GM04504 (cell line): ENCODE measurements around the gene SUN1.

Experiments
- DNase-seq: peaks from one replicate; pipeline ENCODE4 v3.0.0-alpha.2; 2012; ENCODE audit warnings: low read depth

SUN1 gene

DNA sequence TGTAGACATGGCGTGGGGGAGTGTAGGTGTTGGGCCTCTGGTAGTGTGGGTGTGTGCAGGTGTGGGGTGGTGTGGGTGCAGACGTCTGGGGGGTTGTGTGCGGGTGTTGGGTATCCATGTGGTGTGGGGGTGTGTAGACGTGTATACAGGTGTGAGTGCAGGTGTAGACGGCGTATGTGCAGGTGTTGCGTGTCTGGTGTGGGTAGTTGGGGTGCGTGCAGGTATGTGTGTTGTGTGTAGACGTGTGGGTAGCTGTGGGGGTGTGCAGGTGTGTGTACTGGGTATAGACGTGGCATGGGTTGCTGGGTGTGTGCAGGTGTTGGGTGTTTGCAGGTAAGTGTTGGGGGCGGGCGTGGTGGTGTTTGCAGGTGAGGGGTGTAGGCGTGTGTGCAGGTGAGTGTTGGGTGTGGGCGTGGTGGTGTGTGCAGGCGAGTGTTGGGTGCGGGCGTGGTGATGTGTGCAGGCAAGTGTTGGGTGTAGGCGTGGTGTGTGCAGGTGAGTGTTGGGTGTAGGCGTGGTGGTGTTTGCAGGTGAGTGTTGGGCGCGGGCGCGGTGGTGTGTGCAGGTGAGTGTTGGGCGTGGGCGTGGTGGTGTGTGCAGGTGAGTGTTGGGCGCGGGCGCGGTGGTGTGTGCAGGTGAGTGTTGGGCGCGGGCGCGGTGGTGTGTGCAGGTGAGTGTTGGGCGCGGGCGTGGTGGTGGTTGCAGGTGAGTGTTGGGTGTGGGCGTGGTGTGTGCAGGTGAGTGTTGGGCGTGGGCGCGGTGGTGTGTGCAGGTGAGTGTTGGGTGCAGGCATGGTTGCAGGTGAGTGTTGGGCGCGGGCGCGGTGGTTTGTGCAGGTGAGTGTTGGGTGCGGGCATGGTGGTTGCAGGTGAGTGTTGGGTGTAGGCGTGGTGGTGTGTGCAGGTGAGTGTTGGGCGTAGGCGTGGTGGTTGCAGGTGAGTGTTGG is 60.6 kb downstream of the SUN1 start:
- DNase-seq, result no peak

DNA sequence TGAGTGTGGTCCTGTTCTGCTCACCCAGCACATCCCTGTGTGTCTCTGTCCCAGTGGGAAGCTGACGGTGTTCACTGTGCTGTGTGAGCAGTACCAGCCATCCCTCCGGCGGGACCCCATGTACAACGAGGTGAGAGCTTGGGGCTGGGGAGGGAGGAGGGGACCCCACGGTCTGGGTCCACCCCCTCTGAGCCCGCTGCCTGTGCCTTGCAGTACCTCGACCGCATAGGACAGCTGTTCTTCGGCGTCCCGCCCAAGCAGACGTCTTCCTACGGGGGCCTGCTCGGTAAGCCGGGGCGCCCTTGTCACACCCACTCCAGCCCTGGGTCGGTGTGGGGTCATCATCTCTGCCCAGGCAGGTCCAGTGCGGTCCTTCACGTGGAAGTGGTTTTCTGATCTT is 61.4 kb downstream of the SUN1 start:
- DNase-seq, result no peak

DNA sequence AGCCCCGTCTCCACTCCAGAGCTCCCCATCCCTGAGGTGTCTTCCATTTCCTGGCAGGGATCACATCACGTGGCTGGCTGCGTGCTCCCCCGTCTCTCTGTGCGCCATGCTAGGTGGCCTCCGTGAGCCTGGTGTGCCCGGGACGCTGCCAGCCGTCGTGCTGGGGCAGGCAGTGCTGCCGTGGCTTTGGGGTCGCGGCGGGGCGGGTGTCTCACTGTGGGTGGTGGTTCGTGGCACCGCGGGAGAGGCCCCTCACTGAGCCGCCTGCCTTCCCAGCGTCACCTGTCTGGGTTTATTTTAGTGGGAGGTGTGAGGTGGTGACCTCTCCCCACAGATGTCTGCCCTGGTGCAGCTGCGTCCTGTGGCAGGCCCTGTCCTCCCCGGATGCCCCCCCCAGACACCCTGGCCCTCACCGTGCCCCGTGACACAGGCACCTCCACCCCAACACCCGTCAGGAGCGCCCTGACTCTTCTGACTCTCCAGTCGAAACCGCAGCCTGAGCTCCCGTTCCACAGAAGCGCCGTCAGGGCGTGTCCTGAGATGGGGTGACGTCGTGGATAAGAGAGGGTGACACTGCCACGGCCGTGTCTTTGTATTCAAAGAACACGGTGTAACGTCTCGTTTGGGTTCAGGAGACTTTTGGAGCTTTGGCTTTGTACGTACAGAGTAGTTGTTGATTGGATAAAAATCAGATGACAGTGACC is 62.0 kb downstream of the SUN1 start:
- no peak for DNase-seq

DNA sequence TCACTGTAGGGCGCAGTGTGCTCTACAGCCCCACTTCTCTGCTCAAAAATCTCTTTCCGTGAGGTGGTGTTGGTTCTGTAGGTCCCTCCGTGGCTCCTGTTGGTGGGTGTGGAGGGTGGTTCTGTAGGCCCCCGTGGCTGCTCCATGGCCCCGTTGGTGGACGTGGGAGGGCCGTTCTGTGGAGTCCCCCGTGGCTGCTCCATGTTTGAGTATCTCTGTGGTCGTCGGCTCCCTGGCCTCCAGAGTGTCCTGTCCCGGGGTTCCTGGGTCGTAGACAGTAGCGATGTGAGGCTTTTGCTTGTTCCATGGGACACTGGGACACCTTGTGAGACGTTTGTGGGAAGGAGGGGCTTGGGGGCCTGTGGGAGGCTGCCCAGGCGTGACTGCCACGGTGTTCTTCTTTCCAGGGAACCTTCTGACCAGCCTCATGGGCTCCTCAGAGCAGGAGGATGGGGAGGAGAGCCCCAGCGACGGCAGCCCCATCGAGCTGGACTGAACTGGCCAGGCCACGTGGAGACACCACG is 62.7 kb downstream of the SUN1 start:
- DNase-seq, result no peak

DNA sequence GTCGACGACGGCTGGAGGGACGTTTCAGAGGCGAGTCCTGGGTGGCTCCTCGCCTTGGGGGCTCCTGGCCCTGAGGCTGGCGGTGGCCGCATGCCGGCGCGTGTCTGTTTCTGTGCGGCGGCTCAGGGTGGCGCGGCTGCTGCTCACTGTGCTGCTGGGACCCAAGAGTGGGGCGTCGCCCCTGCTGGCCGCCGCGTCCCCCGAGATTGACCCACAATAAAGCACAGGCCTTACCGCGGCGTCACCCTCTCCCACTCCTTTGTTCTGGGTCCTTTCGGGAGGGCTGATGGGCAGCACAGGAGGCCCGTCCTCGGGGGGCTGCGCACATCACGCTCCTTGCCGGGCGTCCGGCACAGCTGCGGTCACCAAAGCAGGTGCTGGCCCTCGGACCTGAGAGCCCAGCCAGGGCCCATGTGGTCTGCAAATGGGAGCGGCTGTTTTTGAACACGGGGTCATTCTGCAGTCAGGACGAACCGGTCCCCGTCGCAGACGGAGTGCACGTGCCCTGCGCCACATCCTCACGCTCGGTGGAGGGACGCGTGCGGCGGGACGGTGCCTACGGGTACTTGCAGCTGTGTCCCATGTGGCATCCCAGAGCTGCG is 63.3 kb downstream of the SUN1 start:
- no peak for DNase-seq

DNA sequence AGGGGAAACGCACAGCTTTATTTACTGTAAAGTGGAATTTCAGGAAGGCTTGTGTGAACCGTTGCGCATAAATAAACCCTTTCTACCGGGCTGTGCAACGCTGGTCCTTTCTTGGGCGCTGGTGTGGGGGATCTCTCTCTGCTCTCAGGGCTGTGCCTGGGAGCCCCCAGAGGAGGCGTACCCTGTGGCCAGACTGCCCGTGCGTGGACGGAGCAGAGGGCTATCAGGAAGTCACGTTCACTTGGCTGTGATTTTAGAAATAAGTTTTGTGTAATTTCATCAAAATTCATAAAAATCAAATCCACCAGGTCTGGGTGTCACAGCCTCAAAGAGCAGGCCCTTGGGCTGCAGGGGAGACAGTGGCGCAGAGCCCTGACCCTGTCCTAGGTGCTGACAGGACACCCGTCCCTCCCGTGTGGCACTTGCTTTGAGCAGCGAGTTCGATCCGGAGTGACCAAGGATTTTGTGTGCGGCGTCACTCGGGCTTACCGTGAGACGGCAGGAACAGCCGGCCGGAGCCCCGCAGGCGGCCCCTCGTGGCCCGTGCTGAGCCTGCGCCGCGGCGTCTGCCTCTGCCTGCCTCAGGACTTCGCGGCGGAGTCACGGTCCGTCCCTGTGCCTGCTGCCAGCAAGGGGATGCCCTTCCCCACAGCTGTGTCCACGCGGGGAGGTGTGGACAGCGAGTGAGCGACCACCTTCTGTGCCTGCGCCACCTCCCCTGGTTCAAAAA is 64.2 kb downstream of the SUN1 start:
- no peak for DNase-seq

DNA sequence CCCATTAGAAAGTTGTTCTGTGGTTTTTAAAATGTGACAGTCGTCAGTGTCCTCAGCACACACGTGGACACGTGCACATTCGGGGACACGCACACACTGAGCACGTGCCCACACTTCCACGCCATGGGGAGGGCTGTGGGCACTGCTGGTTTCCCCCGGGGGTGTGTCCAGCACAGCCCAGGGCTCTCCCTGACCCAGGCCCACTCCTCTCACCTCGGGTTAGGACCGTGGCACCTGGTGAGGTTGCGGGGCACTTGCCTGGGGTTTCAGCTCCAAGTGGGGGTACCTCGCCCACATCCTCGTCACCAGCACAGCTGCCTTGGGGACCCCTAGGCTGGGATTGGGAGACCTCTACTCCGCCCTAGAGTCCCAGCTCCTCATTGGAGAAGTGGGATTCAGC is 64.8 kb downstream of the SUN1 start:
- DNase-seq, result no peak

DNA sequence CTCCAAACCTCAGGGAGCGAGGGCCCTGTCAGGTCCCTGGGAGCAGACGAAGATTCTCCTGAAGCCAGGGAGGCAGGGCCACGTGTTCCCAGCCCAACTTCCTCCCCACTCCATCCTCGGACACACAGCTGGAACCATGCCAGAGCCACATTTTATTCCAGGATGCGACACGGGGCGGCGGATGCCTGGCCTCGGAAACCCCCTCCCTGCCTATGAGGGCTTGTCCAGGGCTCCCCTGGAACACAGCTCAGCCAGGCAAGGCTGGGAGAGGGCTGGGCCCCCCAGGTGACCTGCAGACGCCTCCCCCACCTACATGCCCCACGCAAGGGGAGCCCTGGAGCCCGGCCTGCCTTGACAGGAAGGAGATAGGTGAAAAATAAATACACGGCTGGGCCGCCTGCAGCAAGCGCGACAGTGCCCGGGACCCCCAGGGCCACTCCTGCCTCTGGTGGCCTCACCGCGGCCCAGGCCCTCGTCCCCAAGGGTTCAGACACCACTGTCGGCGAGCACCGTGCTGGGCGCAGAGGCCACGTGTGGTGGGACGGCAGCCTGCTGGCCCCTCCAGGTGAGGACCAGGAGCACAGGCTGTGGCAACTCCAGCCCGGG is 65.6 kb downstream of the SUN1 start:
- DNase-seq, result no peak

DNA sequence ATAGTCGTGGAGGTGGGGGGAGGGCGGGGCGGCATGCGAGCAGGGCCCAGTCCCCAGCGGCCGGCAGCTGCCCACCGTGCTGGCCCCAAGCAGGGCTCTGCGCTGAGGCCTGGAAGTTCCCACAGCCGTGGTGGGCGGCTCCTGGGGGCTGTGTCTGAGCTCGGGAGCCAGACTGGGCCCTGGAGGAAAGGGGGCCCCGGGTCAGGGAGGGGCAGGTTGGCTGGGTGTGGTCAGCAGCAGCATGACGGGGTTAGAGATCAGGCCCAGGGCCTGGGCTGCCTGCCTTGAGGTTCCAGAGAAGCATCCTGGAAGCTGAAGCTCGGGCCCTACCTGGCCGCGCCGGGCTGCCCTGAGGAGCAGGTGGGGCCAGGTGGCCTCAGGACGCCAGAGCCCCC is 66.2 kb downstream of the SUN1 start:
- no peak for DNase-seq

DNA sequence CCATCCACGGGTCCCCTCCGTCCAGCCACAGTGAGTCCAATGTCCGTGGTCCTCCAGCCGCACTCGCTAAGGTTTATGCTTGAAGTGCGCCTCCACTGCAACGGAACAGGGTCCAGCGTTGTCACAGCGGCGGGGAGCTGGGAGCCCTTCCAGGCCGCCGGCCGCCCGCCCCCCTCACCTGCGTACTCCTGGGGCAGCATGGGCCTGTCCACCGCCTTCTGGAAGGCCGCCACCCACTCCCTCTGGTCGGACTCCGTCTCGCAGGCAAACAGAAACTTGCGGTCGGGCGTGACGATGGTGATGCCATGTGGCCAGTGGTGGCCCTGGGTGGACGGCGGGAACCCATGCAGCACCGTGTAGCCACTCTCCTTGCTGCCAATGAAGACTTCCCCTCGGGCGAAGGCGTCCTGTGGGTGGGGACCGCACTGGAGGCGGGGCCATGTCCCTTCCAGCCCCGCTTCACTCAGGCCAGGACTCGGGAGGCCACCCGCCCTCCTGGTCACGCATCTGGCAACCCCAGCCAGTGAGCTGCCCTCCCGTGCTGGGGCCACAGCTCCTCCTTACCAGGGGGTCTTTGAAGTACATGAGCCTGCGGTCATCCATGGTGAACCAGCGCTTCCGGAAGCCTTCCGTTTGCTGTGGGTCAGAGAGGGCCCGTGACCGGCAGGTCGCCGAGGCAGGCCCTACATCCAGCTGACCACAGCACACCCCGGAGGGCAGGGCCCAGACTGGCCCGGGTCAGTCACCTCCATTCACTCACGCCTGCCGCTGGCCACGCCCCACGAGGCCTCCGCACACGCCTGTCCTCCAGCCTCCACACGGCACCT is 66.8 kb downstream of the SUN1 start:
- DNase-seq, result no peak

DNA sequence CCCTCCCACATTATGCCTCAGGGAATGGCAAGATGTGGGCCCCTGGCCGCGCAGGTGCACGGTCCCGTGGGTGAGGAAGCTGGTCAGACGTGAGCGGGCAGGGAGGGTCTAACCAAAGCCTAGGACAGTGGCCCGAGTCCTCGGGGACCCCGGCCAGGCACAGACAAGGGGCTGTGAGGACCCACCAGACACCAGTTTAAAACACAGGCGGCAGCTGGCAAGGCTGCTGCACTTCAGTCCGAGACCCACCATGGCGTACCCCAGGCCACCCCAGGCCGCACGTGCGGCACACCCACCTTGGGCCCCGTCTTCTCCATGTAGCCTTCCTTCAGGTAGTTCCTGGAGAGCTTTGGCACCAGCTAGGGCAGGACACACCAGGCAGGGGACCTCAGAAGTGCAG is 67.5 kb downstream of the SUN1 start:
- no peak for DNase-seq

DNA sequence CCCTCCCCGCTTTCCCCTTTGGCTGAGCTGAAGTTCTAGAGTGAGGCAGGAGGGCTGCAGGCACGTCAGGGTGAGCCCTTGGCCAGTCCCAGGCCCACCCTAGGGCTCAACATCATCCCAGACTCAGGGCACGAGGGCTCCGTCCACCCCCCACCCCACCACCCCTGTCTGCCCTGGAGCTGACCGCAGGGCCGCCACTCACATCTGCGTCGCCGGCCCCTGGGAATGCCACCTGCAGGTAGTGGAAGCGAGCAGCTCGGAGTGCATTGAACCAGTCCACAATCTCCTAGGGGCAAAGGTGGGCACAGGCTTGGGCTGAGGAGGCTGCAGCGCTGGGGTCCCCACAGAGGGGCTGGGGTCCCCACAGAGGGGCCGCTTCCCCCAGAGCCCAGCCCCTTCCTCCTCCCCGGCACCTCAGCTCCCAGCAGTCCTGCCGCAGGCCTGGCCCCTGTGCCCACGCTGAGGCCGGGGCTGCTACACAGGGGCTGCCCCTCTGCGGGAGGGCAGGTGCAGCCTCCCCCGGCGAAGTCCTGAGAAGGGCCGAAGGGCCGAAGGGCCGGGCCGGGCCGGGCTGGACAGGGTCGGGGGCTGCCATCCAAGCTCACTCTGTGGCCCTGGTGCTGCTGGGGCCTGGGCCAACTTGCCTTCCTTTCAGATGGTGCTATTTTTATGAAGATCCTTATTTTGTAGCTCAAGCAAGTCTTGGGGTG is 68.2 kb downstream of the SUN1 start:
- no peak for DNase-seq

DNA sequence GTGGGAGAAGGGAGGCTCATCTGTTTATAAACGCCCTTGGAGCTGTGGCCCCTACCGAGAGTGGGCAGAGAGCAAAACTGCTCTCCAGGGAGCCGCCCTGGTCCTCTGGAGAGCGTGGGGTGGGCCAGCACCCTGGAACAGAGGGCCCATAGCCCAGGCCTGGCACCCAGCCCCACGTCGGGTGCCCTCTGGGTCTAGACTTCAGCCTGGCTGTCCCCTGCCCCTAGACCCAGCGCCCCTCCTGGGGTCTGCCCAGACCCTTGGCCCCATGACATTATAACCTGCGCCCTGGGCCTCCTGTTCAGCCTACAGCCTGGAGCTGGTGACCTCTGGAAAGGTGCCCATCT is 68.7 kb downstream of the SUN1 start:
- no peak for DNase-seq

DNA sequence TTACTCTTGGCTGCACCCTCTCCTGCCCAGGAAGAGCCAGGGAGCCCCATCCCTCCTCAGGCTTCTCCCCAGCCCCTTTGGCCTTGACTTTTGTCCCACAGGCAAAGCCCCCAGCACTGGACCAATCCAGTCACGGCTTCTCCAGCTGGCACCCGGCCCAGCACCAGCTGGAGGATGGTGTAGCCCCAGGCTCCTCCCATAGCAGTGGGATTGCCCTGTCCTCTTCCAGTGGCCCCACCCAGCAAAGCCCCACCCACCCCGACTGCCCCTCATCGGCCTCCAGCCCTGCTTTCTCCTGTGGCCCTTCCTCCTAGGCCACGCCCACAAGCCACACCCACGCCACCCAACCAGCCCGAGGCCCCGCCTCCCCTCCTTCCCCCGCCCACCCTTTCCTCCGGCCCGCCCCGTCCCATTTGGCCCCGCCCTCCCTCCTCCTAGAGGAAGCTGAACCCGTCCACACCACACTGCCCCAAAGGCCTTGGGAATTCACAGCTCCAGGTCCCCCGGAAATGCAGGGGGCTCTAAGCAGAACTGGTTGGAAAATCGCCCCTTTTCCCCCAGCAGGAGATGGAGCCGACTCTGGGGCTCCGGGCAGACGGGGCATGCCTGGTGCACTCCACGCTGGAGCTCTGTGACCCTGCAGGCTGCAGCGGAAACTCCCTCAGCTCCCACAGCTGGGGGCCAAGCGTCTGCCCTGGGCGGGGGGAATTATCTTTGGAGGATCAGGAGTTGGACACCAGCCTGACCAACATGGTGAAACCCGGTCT is 69.3 kb downstream of the SUN1 start:
- peak; percentile 30 for DNase-seq

DNA sequence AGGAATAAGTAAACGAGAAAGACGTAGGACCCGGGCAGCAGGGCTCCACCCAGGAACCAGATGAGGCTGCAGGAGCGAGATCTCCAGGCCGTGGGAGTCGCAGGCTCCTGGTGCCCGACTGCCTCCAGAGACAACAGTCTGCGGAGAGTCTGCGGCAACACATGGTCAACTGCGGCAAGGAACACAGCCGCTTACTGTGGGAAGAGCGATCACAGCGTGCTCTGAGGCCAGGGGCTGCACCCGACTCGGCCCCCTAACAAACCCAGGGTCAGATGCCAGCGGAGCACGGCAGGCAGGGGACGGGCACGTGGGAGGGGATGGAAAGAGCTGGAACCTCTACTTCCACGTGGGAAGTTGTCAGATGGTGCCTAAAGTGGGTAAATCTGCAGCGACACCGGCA is 70.7 kb downstream of the SUN1 start:
- no peak for DNase-seq

DNA sequence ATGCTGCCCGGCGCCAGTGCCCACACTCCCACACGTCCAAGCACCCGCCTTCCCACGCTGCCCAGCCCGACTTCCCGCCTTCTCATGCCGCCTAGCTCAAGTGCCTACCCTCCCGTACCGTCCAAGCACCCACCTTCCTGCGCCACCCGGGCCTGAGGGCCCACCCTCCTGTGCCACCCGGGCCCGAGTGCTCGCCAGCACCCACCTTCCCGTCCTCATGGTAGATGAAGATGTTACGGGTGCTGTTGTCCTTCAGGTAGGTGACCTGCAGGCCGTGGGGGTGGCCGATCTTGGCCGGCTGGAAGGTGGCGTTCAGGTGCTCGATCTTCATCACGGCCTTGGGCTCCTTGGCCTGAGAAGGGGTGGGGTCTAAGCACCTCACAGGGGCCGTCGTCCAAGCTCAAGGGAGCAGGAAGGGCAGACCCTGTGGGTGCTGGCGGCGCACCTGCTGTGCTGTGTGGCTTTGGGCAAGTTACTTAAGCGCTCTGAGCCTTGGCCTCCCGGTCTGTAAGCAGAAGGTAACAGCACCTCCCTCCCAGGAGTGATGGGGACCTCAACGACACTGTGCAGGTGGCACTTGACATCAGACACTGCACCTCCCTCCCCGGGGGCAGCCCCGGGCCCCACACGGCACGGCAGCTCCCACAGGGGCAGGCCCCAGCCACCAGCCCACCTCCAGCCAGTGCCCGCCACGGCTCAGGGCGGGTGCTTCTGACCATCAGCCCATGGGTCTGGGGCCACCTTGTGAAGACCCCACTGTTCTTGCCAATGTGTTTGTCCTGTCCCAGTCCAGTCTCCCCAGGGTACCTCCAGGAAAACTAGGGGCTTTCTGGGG is 71.9 kb downstream of the SUN1 start:
- DNase-seq, result no peak

DNA sequence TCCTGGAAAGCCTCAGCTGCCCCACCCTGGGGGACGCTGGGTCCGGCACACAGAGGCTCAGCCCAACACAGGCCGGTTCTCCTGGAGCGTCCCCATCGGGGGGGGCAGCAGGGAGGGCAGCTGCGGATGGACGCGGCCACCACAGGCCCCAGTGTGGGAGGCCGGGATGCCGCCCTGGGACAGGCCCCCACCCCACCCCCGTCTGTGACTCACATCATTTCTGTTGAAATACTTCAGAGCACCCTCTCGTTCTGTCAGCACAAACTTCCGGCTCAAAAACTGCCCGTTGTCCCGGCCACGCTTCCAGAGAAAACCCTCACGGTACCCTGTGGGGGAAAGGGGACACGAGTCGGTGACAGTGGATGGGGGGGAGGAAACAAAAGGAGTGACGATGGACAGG is 72.6 kb downstream of the SUN1 start:
- no peak for DNase-seq

DNA sequence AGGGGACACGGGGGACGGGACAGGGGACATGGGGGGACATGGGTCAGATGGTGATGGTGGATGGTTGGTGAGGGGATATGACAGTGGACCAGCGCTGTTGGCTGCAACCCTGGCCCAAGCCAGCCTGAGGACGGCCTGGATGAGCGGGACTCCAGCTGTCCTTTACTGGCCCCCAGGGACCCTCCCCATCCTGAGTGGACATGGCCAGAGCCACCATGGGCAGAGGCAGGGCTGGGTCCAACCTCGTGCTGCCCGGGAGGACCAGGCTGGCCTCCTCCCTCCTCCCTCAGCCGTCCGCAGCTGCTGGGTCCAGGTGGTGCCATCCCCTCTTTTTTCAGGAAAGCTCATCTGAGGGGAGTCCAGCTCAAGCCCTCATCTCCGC is 74.5 kb downstream of the SUN1 start:
- DNase-seq, result no peak
